Measurements from ENCODE around the gene RRP1.

The RRP1 gene

DNA sequence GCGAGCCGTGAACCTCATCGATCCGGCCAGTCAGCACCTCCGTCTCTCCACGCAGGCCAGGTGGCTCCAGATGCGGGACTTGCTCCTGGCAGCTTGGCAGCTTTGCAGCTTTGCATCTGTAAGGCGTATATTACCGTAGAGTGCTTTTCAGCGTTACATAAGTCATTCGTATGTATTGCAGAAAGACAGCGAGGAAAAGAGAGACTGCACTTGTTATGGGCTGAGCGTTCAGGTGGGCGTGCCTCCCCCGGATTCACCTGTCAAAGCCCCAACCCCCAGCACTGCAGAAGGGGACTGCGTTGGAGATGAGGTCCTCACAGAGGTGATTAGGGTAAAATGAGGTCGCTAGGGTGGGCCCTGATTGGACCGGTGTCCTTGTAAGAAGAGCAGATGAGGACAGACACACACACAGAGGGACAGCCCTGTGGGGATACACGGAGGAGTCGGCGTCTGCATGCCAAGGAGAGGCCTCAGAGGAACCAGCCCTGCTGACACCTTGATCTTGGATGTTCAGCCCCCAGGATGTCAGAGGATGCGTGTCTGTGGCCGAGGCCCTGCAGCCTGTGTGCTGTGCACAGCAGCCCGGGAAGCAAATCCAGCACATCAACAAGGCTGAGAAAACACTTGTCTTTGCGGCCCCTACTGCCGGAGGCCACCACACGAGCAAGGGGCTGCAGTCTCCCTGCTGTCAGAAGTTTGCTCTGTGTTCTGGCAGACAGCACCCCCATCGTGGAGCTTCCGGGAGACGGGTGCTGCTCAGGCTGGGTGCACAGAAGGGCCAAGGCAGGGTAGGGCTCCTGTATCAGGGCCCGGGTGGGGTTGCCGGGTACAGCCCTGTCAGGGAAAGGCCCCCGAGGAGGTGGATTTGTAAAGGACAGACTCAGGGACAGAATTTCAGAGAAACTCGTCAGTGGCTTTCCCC is 64.7 kb downstream of the RRP1 start:
- Histone ChIP-seq H3K36me3 (ENCODE audit: insufficient read depth) (no peaks in the 10 kb centered on the region), H3K4me3 (IDR thresholded peaks at IDR 0.05; ENCODE audit: insufficient read depth, low read depth, low read length) (no peak overlapping the region), H3K27me3 (ENCODE audit: insufficient read depth, low read depth) (no peaks in the 10 kb centered on the region; the same call in 1 of the 2 replicates), H3K4me1 (ENCODE audit: low read depth, poor library complexity, severe bottlenecking) (no peaks in the 10 kb centered on the region), H3K79me2 (ENCODE audit: insufficient read depth, low read depth) (no peaks in the 10 kb centered on the region), H2AFZ (ENCODE audit: low read depth) (no peak overlapping the region), H3K4me2 (no peak overlapping the region), H3K9ac (no peak overlapping the region), H3K27ac (no peak overlapping the region), H4K20me1 (ENCODE audit: insufficient read depth) (no peaks in the 10 kb centered on the region)
- TF ChIP-seq, protein P1, sequence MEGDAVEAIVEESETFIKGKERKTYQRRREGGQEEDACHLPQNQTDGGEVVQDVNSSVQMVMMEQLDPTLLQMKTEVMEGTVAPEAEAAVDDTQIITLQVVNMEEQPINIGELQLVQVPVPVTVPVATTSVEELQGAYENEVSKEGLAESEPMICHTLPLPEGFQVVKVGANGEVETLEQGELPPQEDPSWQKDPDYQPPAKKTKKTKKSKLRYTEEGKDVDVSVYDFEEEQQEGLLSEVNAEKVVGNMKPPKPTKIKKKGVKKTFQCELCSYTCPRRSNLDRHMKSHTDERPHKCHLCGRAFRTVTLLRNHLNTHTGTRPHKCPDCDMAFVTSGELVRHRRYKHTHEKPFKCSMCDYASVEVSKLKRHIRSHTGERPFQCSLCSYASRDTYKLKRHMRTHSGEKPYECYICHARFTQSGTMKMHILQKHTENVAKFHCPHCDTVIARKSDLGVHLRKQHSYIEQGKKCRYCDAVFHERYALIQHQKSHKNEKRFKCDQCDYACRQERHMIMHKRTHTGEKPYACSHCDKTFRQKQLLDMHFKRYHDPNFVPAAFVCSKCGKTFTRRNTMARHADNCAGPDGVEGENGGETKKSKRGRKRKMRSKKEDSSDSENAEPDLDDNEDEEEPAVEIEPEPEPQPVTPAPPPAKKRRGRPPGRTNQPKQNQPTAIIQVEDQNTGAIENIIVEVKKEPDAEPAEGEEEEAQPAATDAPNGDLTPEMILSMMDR (conservative IDR thresholded peaks at IDR 0.05; ENCODE audit: low read depth, low read length), result no peak

Data from KMS-11 (cell line).